Progenitor cell of endocrine pancreas (in vitro differentiated cells): ENCODE results near the gene STRA8. TPM values are rescaled to one million over a fixed set of nuclear protein-coding genes. Genes with fewer than 3 reads are reported as not detected.

Source experiments
- DNase-seq: peaks from one replicate; pipeline ENCODE4 v3.0.0; 2021; ENCODE audit warnings: low spot score; ENCODE audit not compliant: unreplicated experiment
- H3K27ac Mint-ChIP-seq: 2 replicates; pipeline ENCODE4 v1.8.0; 2021; ENCODE audit warnings: mild to moderate bottlenecking, moderate library complexity, mixed read lengths
- H3K27me3 Mint-ChIP-seq: 2 replicates; pipeline ENCODE4 v1.8.0; 2021; ENCODE audit warnings: mixed read lengths
- H3K36me3 Mint-ChIP-seq: 2 replicates; pipeline ENCODE4 v1.8.0; 2022; ENCODE audit warnings: mixed read lengths; ENCODE audit not compliant: insufficient read depth
- H3K4me1 Mint-ChIP-seq: 2 replicates; pipeline ENCODE4 v1.8.0; 2021; ENCODE audit warnings: low read depth, mixed read lengths
- H3K4me3 Mint-ChIP-seq: 2 replicates; pipeline ENCODE4 v1.8.0; 2021; ENCODE audit warnings: low read depth, mild to moderate bottlenecking, moderate library complexity, mixed read lengths
- H3K9me3 Mint-ChIP-seq: 2 replicates; pipeline ENCODE4 v1.8.0; 2021; ENCODE audit warnings: low read depth, mixed read lengths
- total RNA-seq: library from RNA; stranded (reverse); gene quantifications from 2 replicates; pipeline ENCODE4 v1.2.1, GENCODE V29; 2021
- TF ChIP-seq, protein P1 (sequence below): fragments of 200-600 bp; sonication (generic); IDR thresholded peaks from one replicate; pipeline ENCODE4 v1.5.0; 2021; ENCODE audit warnings: antibody characterized with exemption, mild to moderate bottlenecking; ENCODE audit not compliant: unreplicated experiment

The STRA8 gene
- total RNA-seq, 1 donor from 2014 or later: not detected

DNA sequence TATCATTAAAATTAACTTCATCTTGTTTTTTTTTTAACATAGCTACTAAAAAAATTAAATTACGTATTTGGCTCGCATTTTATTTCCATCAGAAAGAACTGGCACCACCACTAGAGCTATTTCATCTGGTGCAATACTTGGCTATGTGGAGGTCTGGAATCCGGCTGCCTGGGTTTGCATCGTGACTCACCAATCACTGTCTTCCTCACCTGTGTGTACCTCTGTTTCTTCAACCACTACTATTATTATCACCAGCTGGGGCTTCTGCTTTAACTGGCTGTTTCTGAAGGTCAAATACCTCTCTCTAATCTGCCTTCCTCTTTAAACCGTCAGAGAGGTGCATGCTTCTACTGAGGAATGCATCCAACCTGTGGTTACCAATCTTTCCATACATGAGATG is 28.8 kb upstream of the STRA8 start:
- DNase-seq: no peak
- TF ChIP-seq, protein P1, sequence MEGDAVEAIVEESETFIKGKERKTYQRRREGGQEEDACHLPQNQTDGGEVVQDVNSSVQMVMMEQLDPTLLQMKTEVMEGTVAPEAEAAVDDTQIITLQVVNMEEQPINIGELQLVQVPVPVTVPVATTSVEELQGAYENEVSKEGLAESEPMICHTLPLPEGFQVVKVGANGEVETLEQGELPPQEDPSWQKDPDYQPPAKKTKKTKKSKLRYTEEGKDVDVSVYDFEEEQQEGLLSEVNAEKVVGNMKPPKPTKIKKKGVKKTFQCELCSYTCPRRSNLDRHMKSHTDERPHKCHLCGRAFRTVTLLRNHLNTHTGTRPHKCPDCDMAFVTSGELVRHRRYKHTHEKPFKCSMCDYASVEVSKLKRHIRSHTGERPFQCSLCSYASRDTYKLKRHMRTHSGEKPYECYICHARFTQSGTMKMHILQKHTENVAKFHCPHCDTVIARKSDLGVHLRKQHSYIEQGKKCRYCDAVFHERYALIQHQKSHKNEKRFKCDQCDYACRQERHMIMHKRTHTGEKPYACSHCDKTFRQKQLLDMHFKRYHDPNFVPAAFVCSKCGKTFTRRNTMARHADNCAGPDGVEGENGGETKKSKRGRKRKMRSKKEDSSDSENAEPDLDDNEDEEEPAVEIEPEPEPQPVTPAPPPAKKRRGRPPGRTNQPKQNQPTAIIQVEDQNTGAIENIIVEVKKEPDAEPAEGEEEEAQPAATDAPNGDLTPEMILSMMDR: no peak
- no peak overlapping the region for H3K4me3 Mint-ChIP-seq
- H3K27ac Mint-ChIP-seq: peak overlapping the region; percentile 29
- H3K27me3 Mint-ChIP-seq: no peaks in the 10 kb centered on the region
- H3K4me1 Mint-ChIP-seq: peaks cover 12% of the 10 kb centered on the region
- H3K36me3 Mint-ChIP-seq: peaks cover 15% of the 10 kb centered on the region
- no peaks in the 10 kb centered on the region for H3K9me3 Mint-ChIP-seq

DNA sequence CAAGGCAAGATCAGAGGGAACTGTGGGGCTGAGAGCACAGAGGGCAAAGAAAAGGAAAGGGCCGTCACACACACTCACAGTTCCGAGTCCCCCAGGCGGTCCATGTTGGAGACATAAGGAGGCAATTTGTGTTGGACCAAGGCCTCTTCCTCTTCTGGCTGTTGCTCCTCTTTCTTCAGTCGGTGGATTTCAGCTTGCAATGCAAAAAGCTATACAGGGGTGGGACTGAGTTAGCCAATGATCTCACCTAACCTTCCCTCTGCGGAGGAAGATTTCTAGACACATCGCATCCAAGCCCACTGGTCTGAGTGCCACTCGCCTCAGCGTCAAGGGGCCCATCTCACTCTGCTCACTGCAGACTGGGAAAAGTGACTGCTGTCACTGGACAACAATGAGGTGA is 27.8 kb upstream of the STRA8 start:
- DNase-seq: no peak
- Mint-ChIP-seq H3K36me3 (peaks cover 15% of the 10 kb centered on the region), H3K4me3 (no peak overlapping the region), H3K27ac (no peak overlapping the region), H3K4me1 (peaks cover 17% of the 10 kb centered on the region), H3K9me3 (no peaks in the 10 kb centered on the region), H3K27me3 (no peaks in the 10 kb centered on the region)
- TF ChIP-seq, protein P1: no peak

DNA sequence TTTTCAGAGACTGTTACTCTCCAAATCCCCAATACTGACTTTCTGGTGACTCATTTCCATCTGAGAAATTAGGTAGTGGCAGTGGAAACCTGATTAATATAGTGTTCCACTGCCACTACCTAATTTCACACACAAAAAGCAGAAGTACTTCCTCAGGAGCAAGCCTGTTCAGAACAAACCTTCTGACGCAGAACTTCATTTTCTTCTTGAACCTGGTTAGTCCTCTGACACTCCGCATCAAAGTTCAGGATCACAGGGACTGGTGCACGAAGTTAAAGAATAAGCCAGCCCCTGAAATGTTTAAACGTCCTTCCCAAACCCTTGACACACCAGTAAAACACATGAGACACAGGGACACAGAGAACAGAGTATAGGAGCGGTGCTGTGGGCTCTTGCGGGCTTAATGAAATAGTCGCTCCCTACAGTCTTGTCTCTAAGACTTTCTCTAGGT is 26.7 kb upstream of the STRA8 start:
- Mint-ChIP-seq H3K9me3 (no peaks in the 10 kb centered on the region), H3K27me3 (no peaks in the 10 kb centered on the region), H3K27ac (no peak overlapping the region), H3K4me3 (no peak overlapping the region), H3K4me1 (peaks cover 19% of the 10 kb centered on the region), H3K36me3 (peaks cover 11% of the 10 kb centered on the region)
- no peak for DNase-seq
- TF ChIP-seq, protein P1: no peak

DNA sequence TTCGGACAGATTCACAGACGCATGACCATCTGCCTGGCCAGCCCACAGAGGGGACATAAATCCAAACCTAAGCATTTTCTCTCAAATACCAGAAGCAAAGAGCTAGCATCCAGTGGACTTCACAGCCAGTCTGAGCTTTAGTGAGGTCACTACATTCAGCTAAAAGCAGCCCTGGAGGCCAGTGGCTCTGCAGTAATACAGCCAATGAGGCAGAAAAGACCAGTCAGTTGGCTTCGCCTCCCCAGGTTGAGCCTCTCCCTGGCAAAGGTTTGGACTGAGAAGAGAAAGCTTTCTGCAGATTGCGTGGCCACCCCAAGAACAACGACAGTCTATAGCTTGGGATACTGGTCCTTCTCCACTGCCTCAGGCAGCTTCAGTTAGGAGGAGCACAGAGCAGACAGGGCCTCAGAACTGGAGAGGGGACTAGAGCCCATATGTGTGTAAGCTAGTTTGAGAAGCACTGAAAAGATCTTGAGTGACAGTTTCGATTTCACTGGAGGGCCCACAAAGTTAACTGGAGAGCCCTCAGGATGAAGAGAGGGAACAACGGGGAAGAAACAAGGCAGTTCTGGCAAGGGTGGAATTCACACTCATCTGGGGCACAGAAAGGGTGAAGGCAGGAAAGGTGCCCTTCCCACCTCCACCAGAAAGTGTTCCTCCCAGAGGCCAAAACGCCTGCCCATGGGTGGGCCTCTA is 26.1 kb upstream of the STRA8 start:
- Mint-ChIP-seq H3K4me1 (peaks cover 19% of the 10 kb centered on the region), H3K4me3 (no peak overlapping the region), H3K27me3 (no peaks in the 10 kb centered on the region), H3K36me3 (peaks cover 9% of the 10 kb centered on the region), H3K27ac (peak overlapping the region; percentile 30), H3K9me3 (no peaks in the 10 kb centered on the region)
- TF ChIP-seq, protein P1: no peak
- no peak for DNase-seq

DNA sequence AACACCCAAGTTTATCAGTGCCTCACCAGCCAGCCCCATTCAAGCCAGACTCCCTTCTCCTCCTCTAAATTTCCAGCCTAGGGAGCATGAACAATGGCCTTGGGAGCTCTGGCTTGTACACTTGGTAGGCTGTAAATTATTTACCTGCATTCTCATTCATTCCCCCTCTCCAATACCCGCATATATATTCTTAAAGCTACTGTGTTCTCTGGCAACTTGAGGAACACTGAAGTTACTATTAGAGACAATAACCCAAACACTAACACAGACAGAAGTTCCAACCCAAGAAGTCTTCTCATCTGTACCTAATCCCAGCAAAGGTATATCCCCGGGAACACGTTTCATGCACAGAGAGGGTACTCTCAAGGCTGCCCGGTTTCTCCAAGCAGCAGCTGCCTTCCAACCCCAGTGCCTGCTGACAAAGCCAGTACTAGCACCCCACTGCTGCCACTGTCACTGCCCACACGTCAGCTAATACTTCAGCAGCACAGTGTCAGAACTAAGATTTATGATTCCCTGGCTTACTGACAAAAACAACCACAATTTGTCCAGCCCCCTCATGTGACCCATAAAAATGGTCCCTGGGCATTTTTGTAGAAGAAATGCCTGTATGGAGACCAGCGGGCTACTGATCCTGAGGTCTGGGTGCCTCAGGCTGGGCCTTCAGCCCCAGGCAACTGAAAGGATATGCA is 25.4 kb upstream of the STRA8 start:
- no peak for DNase-seq
- H3K36me3 Mint-ChIP-seq: peaks cover 9% of the 10 kb centered on the region
- TF ChIP-seq, protein P1: no peak
- no peaks in the 10 kb centered on the region for H3K9me3 Mint-ChIP-seq
- H3K27me3 Mint-ChIP-seq: no peaks in the 10 kb centered on the region
- peaks cover 19% of the 10 kb centered on the region for H3K4me1 Mint-ChIP-seq
- no peak overlapping the region for H3K4me3 Mint-ChIP-seq
- peak overlapping the region; percentile 16 for H3K27ac Mint-ChIP-seq
